OCI-LY1 (cell line): Measurements from ENCODE around the gene PADI1.

Experiments used
- H2AFZ ChIP-seq: fragments of 200-600 bp; sonication (generic), shearing (Covaris generic); 2 replicates; pipeline ENCODE4 v1.6.0; 2014; ENCODE audit warnings: antibody characterized with exemption, mild to moderate bottlenecking, low read length
- H3F3A ChIP-seq: fragments of 200-600 bp; sonication (generic), shearing (Covaris generic); 2 replicates; pipeline ENCODE4 v1.6.0; 2014; ENCODE audit warnings: mild to moderate bottlenecking, antibody characterized with exemption, low read length, moderate library complexity; ENCODE audit not compliant: insufficient read depth
- H3K27ac ChIP-seq: fragments of 200-600 bp; sonication (generic); 2 replicates; pipeline ENCODE4 v1.5.1; 2014; ENCODE audit warnings: low read length, mixed run types, mild to moderate bottlenecking, low read depth; ENCODE audit not compliant: poor library complexity, severe bottlenecking
- H3K27me3 ChIP-seq: fragments of 200-600 bp; sonication (generic); 2 replicates; pipeline ENCODE4 v1.6.0; 2014; ENCODE audit warnings: antibody characterized with exemption, mild to moderate bottlenecking, low read length, moderate library complexity; ENCODE audit not compliant: insufficient read depth
- H3K36me3 ChIP-seq: fragments of 200-600 bp; sonication (generic); 2 replicates; pipeline ENCODE4 v1.6.1; 2014; ENCODE audit warnings: mild to moderate bottlenecking, antibody characterized with exemption, low read length, moderate library complexity, mixed read lengths; ENCODE audit not compliant: insufficient read depth
- H3K4me1 ChIP-seq: fragments of 200-600 bp; sonication (generic); 2 replicates; pipeline ENCODE4 v1.5.1; 2014; ENCODE audit warnings: mild to moderate bottlenecking, low read length, moderate library complexity; ENCODE audit not compliant: insufficient read depth, severe bottlenecking
- H3K4me2 ChIP-seq: fragments of 200-600 bp; sonication (generic), shearing (Covaris generic); 2 replicates; pipeline ENCODE4 v1.6.1; 2014; ENCODE audit warnings: low read length
- H3K4me3 ChIP-seq: fragments of 200-600 bp; sonication (generic); 2 replicates; pipeline ENCODE4 v1.5.1; 2014; ENCODE audit warnings: low read length, low read depth, mild to moderate bottlenecking, mixed read lengths; ENCODE audit not compliant: poor library complexity, severe bottlenecking
- H3K79me2 ChIP-seq: fragments of 200-600 bp; shearing (Covaris generic); 2 replicates; pipeline ENCODE4 v1.6.1; 2016; ENCODE audit warnings: mixed run types, low read length, mixed read lengths; ENCODE audit not compliant: insufficient read depth
- H3K9ac ChIP-seq: fragments of 200-600 bp; sonication (generic), shearing (Covaris generic); 2 replicates; pipeline ENCODE4 v1.6.1; 2014; ENCODE audit warnings: mild to moderate bottlenecking, low read length, mixed read lengths
- H3K9me2 ChIP-seq: fragments of 200-600 bp; sonication (generic), shearing (Covaris generic); 2 replicates; pipeline ENCODE4 v1.6.1; 2014; ENCODE audit warnings: low read depth, mild to moderate bottlenecking, low read length, mixed read lengths
- H3K9me3 ChIP-seq: fragments of 200-600 bp; shearing (Covaris generic); 2 replicates; pipeline ENCODE4 v1.6.1; 2014; ENCODE audit warnings: low read length, mixed read lengths
- H4K20me1 ChIP-seq: fragments of 200-600 bp; sonication (generic), shearing (Covaris generic); 2 replicates; pipeline ENCODE4 v1.6.0; 2016; ENCODE audit warnings: mild to moderate bottlenecking, low read length; ENCODE audit not compliant: insufficient read depth
- CTCF ChIP-seq: fragments of 200-600 bp; sonication (generic), shearing (Covaris generic); IDR thresholded peaks from 2 replicates; pipeline ENCODE4 v1.5.1; 2017; ENCODE audit warnings: mild to moderate bottlenecking, antibody characterized with exemption, low read length, moderate library complexity, mixed read lengths
- EZH2 ChIP-seq: fragments of 200-600 bp; sonication (generic), shearing (Covaris generic); IDR thresholded peaks from 2 replicates; pipeline ENCODE4 v1.8.0; 2017; ENCODE audit warnings: borderline replicate concordance, mixed run types, mild to moderate bottlenecking, antibody characterized with exemption, low read length, moderate library complexity, mixed read lengths

The PADI1 gene

GRCh38 chr1:17213148-17213781 is 8.3 kb downstream of the PADI1 start:
- Histone ChIP-seq H3K4me1 (no peaks in the 10 kb centered on the region), H3K9me2 (no peaks in the 10 kb centered on the region), H3K27me3 (no peaks in the 10 kb centered on the region; the same call in 1 of the 2 replicates), H4K20me1 (no peaks in the 10 kb centered on the region), H3F3A (no peaks in the 10 kb centered on the region), H3K79me2 (no peaks in the 10 kb centered on the region), H3K36me3 (no peaks in the 10 kb centered on the region), H3K9me3 (no peaks in the 10 kb centered on the region), H2AFZ (no peak overlapping the region), H3K9ac (no peak overlapping the region), H3K4me2 (no peak overlapping the region), H3K4me3 (no peak overlapping the region), H3K27ac (no peak overlapping the region)
- TF ChIP-seq CTCF: no peak
- no peak for TF ChIP-seq EZH2

- H3K79me2 ChIP-seq: no peaks in the 10 kb centered on the region
- no peak overlapping the region for H3K4me2 ChIP-seq
- no peak overlapping the region for H3K27ac ChIP-seq
- no peaks in the 10 kb centered on the region for H3K36me3 ChIP-seq
- H2AFZ ChIP-seq: no peak overlapping the region
- no peak overlapping the region for H3K9ac ChIP-seq
- no peaks in the 10 kb centered on the region for H3K9me3 ChIP-seq
- no peaks in the 10 kb centered on the region for H3K9me2 ChIP-seq
- no peaks in the 10 kb centered on the region for H3F3A ChIP-seq
- H3K4me3 ChIP-seq: no peak overlapping the region
- no peak for TF ChIP-seq CTCF
- TF ChIP-seq EZH2: no peak
- H4K20me1 ChIP-seq: no peaks in the 10 kb centered on the region
- no peaks in the 10 kb centered on the region; the same call in 1 of the 2 replicates for H3K27me3 ChIP-seq
- no peaks in the 10 kb centered on the region for H3K4me1 ChIP-seq
Observed at GRCh38 chr1:17213782-17214148, 8.8 kb downstream of the PADI1 start.

GRCh38 chr1:17214876-17215544 is 10.1 kb downstream of the PADI1 start:
- no peaks in the 10 kb centered on the region for H3K79me2 ChIP-seq
- H3K9ac ChIP-seq: no peak overlapping the region
- no peak for TF ChIP-seq CTCF
- no peak for TF ChIP-seq EZH2
- no peaks in the 10 kb centered on the region for H4K20me1 ChIP-seq
- no peak overlapping the region for H2AFZ ChIP-seq
- H3K36me3 ChIP-seq: no peaks in the 10 kb centered on the region
- H3K27ac ChIP-seq: no peak overlapping the region
- H3K27me3 ChIP-seq: no peaks in the 10 kb centered on the region; the same call in 1 of the 2 replicates
- H3F3A ChIP-seq: no peaks in the 10 kb centered on the region
- no peaks in the 10 kb centered on the region for H3K9me3 ChIP-seq
- no peaks in the 10 kb centered on the region for H3K4me1 ChIP-seq
- no peak overlapping the region for H3K4me2 ChIP-seq
- no peaks in the 10 kb centered on the region for H3K9me2 ChIP-seq
- no peak overlapping the region for H3K4me3 ChIP-seq
